ENCODE measurements around the gene ACTN1.

The ACTN1 gene

GRCh38 chr14:68948686-68949600 lies 30.2 kb downstream of the ACTN1 start:
- DNase-seq, result no peak

DNA sequence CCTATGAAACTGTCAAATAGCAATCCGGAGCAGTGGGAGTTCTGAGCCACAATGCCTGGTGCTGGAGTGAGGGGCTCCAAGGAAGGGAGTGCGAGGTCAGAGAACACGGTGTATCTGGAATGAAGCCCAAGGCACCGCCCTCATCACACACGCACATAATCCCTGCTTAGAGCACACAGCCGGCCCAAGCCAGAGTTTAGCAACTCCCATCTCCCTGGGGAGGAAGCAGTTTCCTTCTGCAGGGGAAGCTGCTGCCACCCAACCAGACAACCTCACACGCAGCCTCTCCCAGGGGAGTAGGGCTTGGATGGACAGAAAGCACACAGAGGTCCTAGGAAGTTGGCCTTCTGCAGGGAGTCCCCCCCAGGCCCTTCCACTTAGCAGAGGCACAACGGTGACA lies 31.3 kb downstream of the ACTN1 start:
- no peak for DNase-seq

DNA sequence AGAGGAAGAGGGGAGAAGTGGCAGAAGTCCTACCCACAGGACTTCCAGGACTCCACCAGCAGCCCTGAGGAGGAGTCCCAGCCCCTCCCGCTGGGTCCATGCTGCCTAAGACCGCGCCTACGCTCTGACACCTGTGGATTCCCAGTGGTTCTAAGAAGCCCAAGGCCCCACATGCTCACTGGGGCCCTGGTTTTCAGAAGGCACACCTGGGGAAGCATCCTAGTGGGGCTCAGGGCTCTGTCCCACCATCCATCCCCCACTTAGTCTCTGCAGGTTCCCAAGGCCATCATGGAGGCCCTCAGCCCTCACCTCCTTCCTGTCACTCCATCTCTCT lies 32.6 kb downstream of the ACTN1 start:
- no peak for DNase-seq

GRCh38 chr14:68945585-68946488 lies 33.3 kb downstream of the ACTN1 start:
- no peak for DNase-seq

GRCh38 chr14:68945190-68945584 lies 33.9 kb downstream of the ACTN1 start:
- no peak for DNase-seq

- no peak for DNase-seq
Observed at GRCh38 chr14:68944162-68944561, 34.9 kb downstream of the ACTN1 start.

GRCh38 chr14:68943107-68943506 lies 36.0 kb downstream of the ACTN1 start:
- DNase-seq, result no peak

DNA sequence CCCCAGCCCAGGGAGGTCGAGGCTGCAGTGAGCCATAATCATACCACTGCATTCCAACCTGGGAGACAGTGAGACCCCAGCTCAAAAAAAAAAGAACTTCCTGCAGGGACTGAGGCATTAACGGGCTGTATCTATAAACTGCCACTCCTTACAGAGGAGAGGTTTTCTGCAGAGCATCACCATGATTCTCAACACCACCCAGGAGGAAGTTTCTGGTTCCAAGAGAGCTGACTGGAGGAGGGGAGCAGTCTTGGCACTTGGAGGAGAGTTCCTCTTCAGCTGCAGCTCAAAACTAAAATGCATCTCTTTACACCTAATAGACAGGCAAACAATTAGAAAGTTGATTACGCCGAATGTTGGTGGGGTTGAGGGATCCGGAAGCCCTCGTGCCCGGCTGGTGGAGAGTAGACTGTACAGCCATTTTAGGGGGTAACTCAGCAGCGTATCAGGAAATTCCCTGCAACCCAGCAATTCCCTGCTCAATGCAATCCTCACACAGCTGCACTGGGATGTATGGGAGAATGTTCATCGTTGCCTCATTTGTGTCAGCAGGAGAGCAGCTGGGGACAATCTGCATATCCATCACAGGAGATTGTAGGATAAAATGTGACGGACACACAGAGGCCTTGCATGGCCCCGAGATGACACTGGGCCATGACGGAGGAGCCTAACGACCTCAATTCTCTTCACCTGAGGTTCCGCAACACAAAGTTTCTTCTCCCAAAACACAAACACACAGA lies 36.6 kb downstream of the ACTN1 start:
- peak; percentile 18 for DNase-seq

DNA sequence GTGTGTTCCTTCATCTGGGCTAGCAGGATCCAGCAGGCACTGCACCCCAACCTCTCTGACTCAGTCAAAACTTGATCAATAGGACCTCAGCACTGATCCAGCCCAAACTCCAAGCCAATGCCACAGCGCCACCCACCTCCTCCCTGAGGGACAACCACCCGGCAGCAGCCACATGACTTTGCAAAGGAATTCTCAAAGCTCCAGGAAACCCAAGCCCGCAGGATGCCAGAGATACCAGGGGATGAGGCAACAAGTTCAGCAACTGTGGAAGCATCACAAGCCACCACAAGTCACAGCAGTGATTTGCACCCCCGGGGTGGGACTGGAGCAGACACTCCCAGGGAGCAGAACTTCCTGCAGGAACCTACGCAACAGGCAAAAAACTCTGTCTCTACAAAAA lies 37.3 kb downstream of the ACTN1 start:
- no peak for DNase-seq

- no peak for DNase-seq
Observed at GRCh38 chr14:68940614-68941185, 38.4 kb downstream of the ACTN1 start.

DNA sequence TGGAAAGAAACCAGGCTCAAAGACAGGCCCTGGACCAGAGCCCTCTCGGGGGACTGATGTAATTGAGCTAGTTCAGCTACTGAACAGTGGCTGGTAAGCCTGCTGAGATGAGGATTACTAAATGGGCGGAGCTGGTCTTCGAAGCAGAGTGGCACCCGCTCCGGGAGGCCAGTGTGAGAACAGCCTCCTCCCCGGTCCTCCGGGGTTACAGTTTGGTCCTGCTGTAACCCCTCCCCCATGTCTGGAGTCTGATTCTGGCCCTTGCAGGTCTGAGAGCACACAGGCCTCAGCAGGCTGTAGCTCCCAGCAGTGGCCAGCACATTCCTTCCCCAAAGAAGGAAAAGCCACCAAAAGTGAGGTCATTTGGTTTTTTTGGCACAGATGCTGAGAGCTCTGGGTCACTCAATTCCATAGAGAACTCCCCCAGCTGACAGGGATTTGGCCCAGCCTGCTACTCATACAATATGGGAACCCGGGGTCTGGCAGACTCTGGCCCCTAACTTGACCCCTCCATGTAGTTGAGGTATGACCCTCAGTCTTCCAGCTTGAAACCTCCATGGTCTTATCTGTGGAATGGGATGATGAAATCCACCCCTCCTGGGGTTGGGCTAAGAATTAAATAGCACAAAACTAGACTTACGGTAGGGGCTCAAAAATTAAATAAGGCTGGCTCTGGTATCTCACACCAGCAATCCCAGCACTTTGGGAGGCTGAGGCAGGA lies 39.0 kb downstream of the ACTN1 start:
- no peak for DNase-seq

GRCh38 chr14:68939181-68939892 lies 39.8 kb downstream of the ACTN1 start:
- DNase-seq, result no peak

- DNase-seq, result no peak
Observed at GRCh38 chr14:68938271-68939150, 40.6 kb downstream of the ACTN1 start.

DNA sequence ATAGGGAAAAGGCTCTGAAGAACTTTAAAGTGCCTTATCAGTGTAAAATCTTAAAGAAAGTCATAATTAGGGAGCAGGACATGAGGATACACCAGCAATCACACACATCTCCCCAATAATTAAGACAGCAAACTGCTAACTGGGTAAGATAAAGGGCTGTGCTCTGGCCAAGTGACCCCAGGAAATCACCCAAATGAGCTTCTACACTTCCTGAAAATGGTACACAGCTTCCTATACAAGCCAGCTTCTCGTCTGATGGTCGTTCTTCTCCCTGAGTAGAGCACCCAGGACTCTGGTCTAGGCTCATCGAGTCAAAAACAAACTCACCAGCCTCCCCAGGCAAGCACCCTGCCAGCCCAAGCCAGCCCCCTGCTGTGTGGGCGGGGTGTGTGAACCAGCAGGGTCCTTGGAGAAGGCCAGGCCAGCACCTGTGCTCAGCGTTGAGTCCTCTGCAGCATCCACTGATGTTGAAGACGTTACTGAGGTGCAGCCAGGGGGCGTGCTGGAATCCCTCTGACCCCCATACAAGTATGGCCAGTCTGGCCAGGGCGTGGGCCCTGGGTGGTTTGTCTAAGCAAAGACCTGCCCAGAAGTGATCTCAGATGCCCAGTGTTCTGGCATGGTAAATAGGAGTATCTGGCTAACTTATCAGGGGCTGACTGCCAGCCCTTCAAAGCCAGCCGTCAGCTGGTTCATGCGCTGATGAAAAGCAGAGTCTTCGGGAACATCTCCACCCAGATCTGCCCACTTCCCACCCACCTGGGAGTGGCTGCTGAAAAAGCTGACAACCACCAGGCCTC lies 41.4 kb downstream of the ACTN1 start:
- DNase-seq, result no peak

GRCh38 chr14:68936980-68937379 lies 42.1 kb downstream of the ACTN1 start:
- DNase-seq, result no peak

GRCh38 chr14:68936476-68936875 lies 42.6 kb downstream of the ACTN1 start:
- no peak for DNase-seq

DNA sequence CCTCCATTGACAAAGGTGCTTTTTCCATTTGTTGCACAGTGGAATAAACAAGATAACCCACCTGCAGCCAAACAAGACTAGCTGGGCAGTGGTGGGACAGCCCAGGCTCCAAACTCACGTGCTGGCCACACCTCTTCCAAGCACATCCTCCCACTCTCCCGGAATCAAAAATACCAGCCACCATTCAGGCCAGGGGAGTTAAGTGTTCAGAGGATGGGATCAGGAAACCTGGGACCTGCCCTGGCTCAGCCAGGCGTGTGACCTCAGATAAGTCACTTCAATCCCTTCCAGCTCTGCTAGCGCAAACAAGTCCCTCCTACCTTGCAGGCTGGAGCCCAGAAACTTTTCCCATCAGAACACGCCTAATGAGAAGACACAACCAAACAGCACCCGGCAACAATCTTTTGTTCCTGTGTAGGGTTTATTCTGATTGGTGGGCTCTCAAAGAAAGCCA lies 43.3 kb downstream of the ACTN1 start:
- no peak for DNase-seq

DNA sequence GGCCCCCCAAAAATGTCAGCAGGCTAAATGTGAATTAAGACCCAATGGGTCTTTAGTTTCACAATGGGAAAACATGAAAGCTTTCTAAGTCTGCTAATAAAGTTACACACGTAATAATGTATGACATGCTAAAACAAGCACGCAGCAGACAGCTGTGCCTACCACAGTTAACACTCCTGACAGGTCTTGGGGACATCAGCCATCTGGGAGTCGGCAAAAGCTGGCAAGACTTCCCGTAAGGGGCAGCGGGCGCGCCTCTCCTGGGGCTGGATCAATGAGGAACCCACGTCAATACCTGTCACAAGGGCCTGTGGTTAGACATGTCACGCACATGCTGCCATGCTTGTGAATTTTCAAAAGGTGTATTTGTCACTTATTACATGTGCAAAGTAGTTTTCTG lies 45.0 kb downstream of the ACTN1 start:
- no peak for DNase-seq

DNA sequence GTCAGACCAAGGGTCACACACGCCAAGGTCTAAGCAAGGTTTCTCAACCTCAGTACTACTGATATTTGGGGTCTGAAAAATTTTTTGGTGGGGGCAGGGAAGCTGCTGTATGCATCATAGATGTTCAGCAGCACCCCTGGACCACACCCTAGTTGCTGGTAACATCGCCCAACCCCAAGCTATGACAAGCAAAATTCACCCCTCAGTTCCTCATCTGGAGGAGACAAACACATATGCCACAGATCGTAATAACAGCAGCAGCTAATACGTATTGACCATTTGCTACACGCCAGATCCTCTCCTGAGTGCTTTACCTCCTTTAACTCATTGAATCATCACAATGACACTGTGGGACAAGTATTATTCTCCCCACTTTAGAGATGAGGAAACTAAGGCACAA lies 46.4 kb downstream of the ACTN1 start:
- no peak for DNase-seq

GRCh38 chr14:68932231-68932630 lies 46.9 kb downstream of the ACTN1 start:
- no peak for DNase-seq

Data from GDM1 (cell line).